Uterus (tissue), 4 donors: ENCODE data around the gene LRRC40. TPM values are rescaled to one million over a fixed set of nuclear protein-coding genes. Genes with fewer than 3 reads are reported as not detected.
"Not testable (repeated sequence)": the region's sequence is repeated elsewhere in the genome, so short reads cannot be mapped to it uniquely, and the experiment has no call there.

ENCODE experiments used
- DNase-seq, 2 donors: peaks; one replicate each; pipeline ENCODE4 v3.0.0-alpha.2; 2019 to 2020
- H3K27ac ChIP-seq, 2 donors: fragments of 200-600 bp; sonication (generic); 1 replicate in 1 of 2; 2 replicates in 1 of 2; pipeline ENCODE4 v1.5.1; 2016 to 2018
- H3K27me3 ChIP-seq, 2 donors: fragments of 200-600 bp; sonication (generic); one replicate each; pipeline ENCODE4 v1.5.1; 2018 to 2019; ENCODE audit warnings: control low read depth in 1 of 2
- H3K36me3 ChIP-seq, 2 donors: fragments of 200-600 bp; sonication (generic); one replicate each; pipeline ENCODE4 v1.5.1; 2019; ENCODE audit warnings: control low read depth in 1 of 2
- H3K4me1 ChIP-seq, 2 donors: fragments of 200-600 bp; sonication (generic); one replicate each; pipeline ENCODE4 v1.5.1; 2018 to 2019; ENCODE audit warnings: control low read depth in 1 of 2
- H3K4me3 ChIP-seq, 2 donors: fragments of 200-600 bp; sonication (generic); 1 replicate in 1 of 2; 2 replicates in 1 of 2; pipeline ENCODE4 v1.5.1; 2018 to 2019; ENCODE audit warnings: mild to moderate bottlenecking in 1 of 2
- H3K9me3 ChIP-seq, 2 donors: fragments of 200-600 bp; sonication (generic); one replicate each; pipeline ENCODE4 v1.5.1; 2019; ENCODE audit warnings: control low read depth in 1 of 2
- POLR2A ChIP-seq, 2 donors: fragments of 450-650 bp; IDR thresholded peaks; one replicate each; pipeline ENCODE4 v1.6.1; 2016; ENCODE audit warnings: antibody characterized with exemption in 2 of 2, mild to moderate bottlenecking in 1 of 2, moderate library complexity in 1 of 2
- intact Hi-C: fragments of 100-400 bp; cut with DNase I; formaldehyde crosslinking; loops from one replicate; pipeline ENCODE4 v1.15.1; 2023; ENCODE audit warnings: low total_unique reads
- total RNA-seq, 4 donors: library from RNA; depleted of rRNA in 3 of 4; stranded (reverse); fragments of >200 nt in 3 of 4; gene quantifications; one replicate each; pipeline versions ENCODE4 v1.1.0 to v1.2.4, GENCODE V29; 2014 to 2023
- TF ChIP-seq, protein P1 (sequence below), 4 experiments: fragments of 200-600 bp in 2 of 4; fragments of 450-650 bp in 2 of 4; sonication (generic) in 2 of 4; IDR thresholded peaks; one replicate each; pipeline ENCODE4 v1.5.1; 2016 to 2019; ENCODE audit warnings: antibody characterized with exemption in 4 of 4, mild to moderate bottlenecking in 2 of 4, moderate library complexity in 1 of 4
- donor health status: DM: yes; HTN: yes; CAD: no.

The LRRC40 gene
- total RNA-seq, 4 donors from 2014 or later = 6.1 to 37.3 (median 18.1) TPM

GRCh38 chr1:70211541-70211940 lies 6.2 kb upstream of the LRRC40 start:
- TF ChIP-seq, protein P1, sequence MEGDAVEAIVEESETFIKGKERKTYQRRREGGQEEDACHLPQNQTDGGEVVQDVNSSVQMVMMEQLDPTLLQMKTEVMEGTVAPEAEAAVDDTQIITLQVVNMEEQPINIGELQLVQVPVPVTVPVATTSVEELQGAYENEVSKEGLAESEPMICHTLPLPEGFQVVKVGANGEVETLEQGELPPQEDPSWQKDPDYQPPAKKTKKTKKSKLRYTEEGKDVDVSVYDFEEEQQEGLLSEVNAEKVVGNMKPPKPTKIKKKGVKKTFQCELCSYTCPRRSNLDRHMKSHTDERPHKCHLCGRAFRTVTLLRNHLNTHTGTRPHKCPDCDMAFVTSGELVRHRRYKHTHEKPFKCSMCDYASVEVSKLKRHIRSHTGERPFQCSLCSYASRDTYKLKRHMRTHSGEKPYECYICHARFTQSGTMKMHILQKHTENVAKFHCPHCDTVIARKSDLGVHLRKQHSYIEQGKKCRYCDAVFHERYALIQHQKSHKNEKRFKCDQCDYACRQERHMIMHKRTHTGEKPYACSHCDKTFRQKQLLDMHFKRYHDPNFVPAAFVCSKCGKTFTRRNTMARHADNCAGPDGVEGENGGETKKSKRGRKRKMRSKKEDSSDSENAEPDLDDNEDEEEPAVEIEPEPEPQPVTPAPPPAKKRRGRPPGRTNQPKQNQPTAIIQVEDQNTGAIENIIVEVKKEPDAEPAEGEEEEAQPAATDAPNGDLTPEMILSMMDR (IDR thresholded peaks at IDR 0.05) = no peak
- no peak for TF ChIP-seq POLR2A (IDR thresholded peaks at IDR 0.05)
- intact Hi-C loops = no loop called here
- peaks cover 0 to 5% of the 10 kb centered on the region in 2 donors for H3K4me1 ChIP-seq

GRCh38 chr1:70210820-70211219 lies 5.4 kb upstream of the LRRC40 start:
- Histone ChIP-seq H3K27ac (no peak overlapping the region), H3K36me3 (no peaks in the 10 kb centered on the region), H3K4me1 (peaks cover 0 to 5% of the 10 kb centered on the region in 2 donors), H3K4me3 (no peak overlapping the region), H3K27me3 (no peaks in the 10 kb centered on the region), H3K9me3 (no peaks in the 10 kb centered on the region)
- no peak for TF ChIP-seq POLR2A (IDR thresholded peaks at IDR 0.05)
- TF ChIP-seq, protein P1 (IDR thresholded peaks at IDR 0.05) = no peak
- intact Hi-C loops = no loop called here
- DNase-seq = no peak

More at GRCh38 chr1:70211541-70211940, 6.2 kb upstream of the LRRC40 start:
- Histone ChIP-seq H3K9me3 (no peaks in the 10 kb centered on the region), H3K27ac (no peak overlapping the region), H3K36me3 (no peaks in the 10 kb centered on the region), H3K27me3 (no peaks in the 10 kb centered on the region), H3K4me3 (no peak overlapping the region)
- DNase-seq = no peak

- no peaks in the 10 kb centered on the region for H3K9me3 ChIP-seq
- no peak for DNase-seq
- TF ChIP-seq, protein P1 (IDR thresholded peaks at IDR 0.05) = no peak
- no peak for TF ChIP-seq POLR2A (IDR thresholded peaks at IDR 0.05)
- H3K4me1 ChIP-seq = peaks cover 0 to 5% of the 10 kb centered on the region in 2 donors
- no peak overlapping the region for H3K4me3 ChIP-seq
- H3K36me3 ChIP-seq = no peaks in the 10 kb centered on the region
- H3K27me3 ChIP-seq = no peaks in the 10 kb centered on the region
- intact Hi-C loops = no loop called here
- H3K27ac ChIP-seq = no peak overlapping the region
Measured at GRCh38 chr1:70208292-70208691, 2.9 kb upstream of the LRRC40 start.

GRCh38 chr1:70207492-70207891 lies 2.1 kb upstream of the LRRC40 start:
- TF ChIP-seq, protein P1 (IDR thresholded peaks at IDR 0.05) = no peak
- TF ChIP-seq POLR2A (IDR thresholded peaks at IDR 0.05) = no peak
- intact Hi-C loops = no loop called here
- Histone ChIP-seq H3K27ac (no peak overlapping the region), H3K4me1 (peaks cover 0 to 5% of the 10 kb centered on the region in 2 donors), H3K27me3 (no peaks in the 10 kb centered on the region), H3K36me3 (no peaks in the 10 kb centered on the region), H3K4me3 (no peak overlapping the region), H3K9me3 (no peaks in the 10 kb centered on the region)
- DNase-seq = no peak

GRCh38 chr1:70206833-70207232 lies 1.5 kb upstream of the LRRC40 start:
- not testable (repeated sequence) for H3K27ac ChIP-seq, DNase-seq, H3K27me3 ChIP-seq

GRCh38 chr1:70205071-70205433 lies 327 bp downstream of the LRRC40 start:
- Histone ChIP-seq H3K4me3 (peak overlapping the region; percentile 66 to 82), H3K9me3 (no peaks in the 10 kb centered on the region), H3K27me3 (no peaks in the 10 kb centered on the region), H3K27ac (peak overlapping the region; percentile 83 to 87), H3K36me3 (no peaks in the 10 kb centered on the region), H3K4me1 (peaks cover 0 to 5% of the 10 kb centered on the region in 2 donors)
- intact Hi-C loops = no loop called here
- TF ChIP-seq, protein P1 (IDR thresholded peaks at IDR 0.05) = no peak
- TF ChIP-seq POLR2A (IDR thresholded peaks at IDR 0.05) = no peak
- DNase-seq = no peak

More at GRCh38 chr1:70206833-70207232, 1.5 kb upstream of the LRRC40 start:
- intact Hi-C loops, H3K36me3 ChIP-seq, H3K9me3 ChIP-seq, H3K4me1 ChIP-seq: not testable (repeated sequence)
- H3K4me3 ChIP-seq = peak overlapping the region in 1 of 2 donors; percentile 1
